HG02759 (cell line): ENCODE data around the gene HFM1.
A peak's percentile ranks its signal among the peaks of the same experiment; 100 is the strongest.
"Not testable (repeated sequence)": the region's sequence is repeated elsewhere in the genome, so short reads cannot be mapped to it uniquely, and the experiment has no call there.

Experiments used
- ATAC-seq: cut with Tn5 transposase; IDR thresholded peaks from one replicate; pipeline ENCODE4 v1.9.1; 2021; ENCODE audit warnings: mild to moderate bottlenecking, moderate library complexity; ENCODE audit not compliant: unreplicated experiment

HFM1 gene

GRCh38 chr1:91381844-91382243 lies 22.8 kb downstream of the HFM1 start:
- ATAC-seq, result no peak

- ATAC-seq, result no peak
Observed at GRCh38 chr1:91374086-91374485, 30.6 kb downstream of the HFM1 start.

- not testable (repeated sequence) for ATAC-seq
Observed at GRCh38 chr1:91372230-91372629, 32.4 kb downstream of the HFM1 start.

- no peak for ATAC-seq
Observed at GRCh38 chr1:91349524-91349923, 55.1 kb downstream of the HFM1 start.

- no peak for ATAC-seq
Observed at GRCh38 chr1:91346824-91347223, 57.8 kb downstream of the HFM1 start.

GRCh38 chr1:91345395-91346005 lies 59.1 kb downstream of the HFM1 start:
- no peak for ATAC-seq

- no peak for ATAC-seq
Observed at GRCh38 chr1:91338501-91338900, 66.1 kb downstream of the HFM1 start.

GRCh38 chr1:91335603-91336002 lies 69.0 kb downstream of the HFM1 start:
- no peak for ATAC-seq

GRCh38 chr1:91334856-91335255 lies 69.8 kb downstream of the HFM1 start:
- ATAC-seq, result no peak

GRCh38 chr1:91325456-91325855 lies 79.2 kb downstream of the HFM1 start:
- no peak for ATAC-seq

GRCh38 chr1:91314643-91315042 lies 90.0 kb downstream of the HFM1 start:
- no peak for ATAC-seq

GRCh38 chr1:91311672-91312071 lies 93.0 kb downstream of the HFM1 start:
- ATAC-seq, result no peak

GRCh38 chr1:91308544-91308943 lies 96.1 kb downstream of the HFM1 start:
- ATAC-seq, result no peak

GRCh38 chr1:91307784-91308409 lies 96.7 kb downstream of the HFM1 start:
- ATAC-seq, result no peak

- ATAC-seq, result no peak
Observed at GRCh38 chr1:91303165-91303564, 101.5 kb downstream of the HFM1 start.

GRCh38 chr1:91288843-91289553 lies 115.6 kb downstream of the HFM1 start:
- ATAC-seq, result not testable (repeated sequence)

GRCh38 chr1:91286962-91287317 lies 117.7 kb downstream of the HFM1 start:
- ATAC-seq, result not testable (repeated sequence)

- not testable (repeated sequence) for ATAC-seq
Observed at GRCh38 chr1:91286259-91286961, 118.2 kb downstream of the HFM1 start.

GRCh38 chr1:91283421-91283726 lies 121.3 kb downstream of the HFM1 start:
- ATAC-seq, result peak; percentile 6

- ATAC-seq, result peak; percentile 73
Observed at GRCh38 chr1:91282695-91283420, 121.8 kb downstream of the HFM1 start.

GRCh38 chr1:91281782-91282181 lies 122.9 kb downstream of the HFM1 start:
- no peak for ATAC-seq
